Measurements from ENCODE around the gene FGF1. TPM values are rescaled to one million over a fixed set of nuclear protein-coding genes. Genes with fewer than 3 reads are reported as not detected.

Gene FGF1
- total RNA-seq, 1 donor from 2014 or later: not detected

- peaks cover under 1% of the 10 kb centered on the region for H3K4me1 Mint-ChIP-seq
- Histone ChIP-seq H3K4me1 (no peaks in the 10 kb centered on the region), H3K27me3 (no peaks in the 10 kb centered on the region), H3K4me3 (no peak overlapping the region), H3K27ac (no peak overlapping the region), H3F3A (ENCODE audit: low read depth) (no peaks in the 10 kb centered on the region), H3K9ac (no peak overlapping the region), H4K20me1 (ENCODE audit: low read depth) (no peaks in the 10 kb centered on the region), H3K36me3 (no peaks in the 10 kb centered on the region), H2AFZ (replicated peaks) (no peak overlapping the region), H3K79me2 (ENCODE audit: low read depth) (no peaks in the 10 kb centered on the region), H3K9me3 (ENCODE audit: low read depth) (no peaks in the 10 kb centered on the region), H3K4me2 (no peak overlapping the region)
- no peak for DNase-seq (ENCODE audit: low spot score)
- no peak overlapping the region for H3K4me3 Mint-ChIP-seq
- H3K9me3 Mint-ChIP-seq: peaks cover 3% of the 10 kb centered on the region
- no peaks in the 10 kb centered on the region for H3K36me3 Mint-ChIP-seq
- TF ChIP-seq EZH2 (IDR thresholded peaks at IDR 0.05) (no peak), CTCF (IDR thresholded peaks at IDR 0.05) (no peak), EZH2phosphoT487 (IDR thresholded peaks at IDR 0.05) (no peak)
- no peak overlapping the region for H3K27ac Mint-ChIP-seq
- H3K27me3 Mint-ChIP-seq (ENCODE audit: insufficient read depth, low read depth): peaks cover 10% of the 10 kb centered on the region
These were observed 69.9 kb downstream of the FGF1 start for GRCh38 chr5:142615948-142616347.

GRCh38 chr5:142614054-142614453 lies 71.8 kb downstream of the FGF1 start:
- H3K9me3 ChIP-seq (ENCODE audit: low read depth): no peaks in the 10 kb centered on the region
- H3K27me3 ChIP-seq: no peaks in the 10 kb centered on the region
- H3K27ac ChIP-seq: no peak overlapping the region
- no peaks in the 10 kb centered on the region for H3K79me2 ChIP-seq (ENCODE audit: low read depth)
- H3F3A ChIP-seq (ENCODE audit: low read depth): no peaks in the 10 kb centered on the region
- H3K4me2 ChIP-seq: no peak overlapping the region
- Mint-ChIP-seq H3K36me3 (no peaks in the 10 kb centered on the region), H3K9me3 (no peaks in the 10 kb centered on the region), H3K4me3 (no peak overlapping the region), H3K27ac (no peak overlapping the region), H3K27me3 (ENCODE audit: insufficient read depth, low read depth) (peaks cover 10% of the 10 kb centered on the region), H3K4me1 (peaks cover 4% of the 10 kb centered on the region)
- DNase-seq (ENCODE audit: low spot score): no peak
- H3K4me1 ChIP-seq: no peaks in the 10 kb centered on the region
- no peak overlapping the region for H3K9ac ChIP-seq
- H3K36me3 ChIP-seq: no peaks in the 10 kb centered on the region
- TF ChIP-seq EZH2phosphoT487 (IDR thresholded peaks at IDR 0.05): no peak
- no peak for TF ChIP-seq EZH2 (IDR thresholded peaks at IDR 0.05)
- no peak for TF ChIP-seq CTCF (IDR thresholded peaks at IDR 0.05)
- H2AFZ ChIP-seq (replicated peaks): no peak overlapping the region
- no peak overlapping the region for H3K4me3 ChIP-seq
- no peaks in the 10 kb centered on the region for H4K20me1 ChIP-seq (ENCODE audit: low read depth)

- TF ChIP-seq CTCF (IDR thresholded peaks at IDR 0.05) (no peak), EZH2phosphoT487 (IDR thresholded peaks at IDR 0.05) (no peak)
- no peaks in the 10 kb centered on the region for H3K27me3 ChIP-seq
- H2AFZ ChIP-seq (replicated peaks): no peak overlapping the region
- no peaks in the 10 kb centered on the region for H3K36me3 ChIP-seq
- H3K36me3 Mint-ChIP-seq: no peaks in the 10 kb centered on the region
- H3K27ac ChIP-seq: no peak overlapping the region
- H3K4me3 Mint-ChIP-seq: no peak overlapping the region
- H3K27me3 Mint-ChIP-seq (ENCODE audit: insufficient read depth, low read depth): peaks cover 10% of the 10 kb centered on the region
- H3F3A ChIP-seq (ENCODE audit: low read depth): no peaks in the 10 kb centered on the region
- H3K4me3 ChIP-seq: no peak overlapping the region
- H3K9ac ChIP-seq: no peak overlapping the region
- H3K27ac Mint-ChIP-seq: no peak overlapping the region
- no peaks in the 10 kb centered on the region for H3K4me1 ChIP-seq
- H3K4me1 Mint-ChIP-seq: peaks cover 4% of the 10 kb centered on the region
- H3K4me2 ChIP-seq: no peak overlapping the region
- no peaks in the 10 kb centered on the region for H3K9me3 Mint-ChIP-seq
- no peak for DNase-seq (ENCODE audit: low spot score)
- no peaks in the 10 kb centered on the region for H3K79me2 ChIP-seq (ENCODE audit: low read depth)
- no peaks in the 10 kb centered on the region for H3K9me3 ChIP-seq (ENCODE audit: low read depth)
- no peaks in the 10 kb centered on the region for H4K20me1 ChIP-seq (ENCODE audit: low read depth)
These were observed 72.6 kb downstream of the FGF1 start for GRCh38 chr5:142613271-142613671.
